ENCODE data around the gene TEX10.
"Not testable (repeated sequence)": the region's sequence is repeated elsewhere in the genome, so short reads cannot be mapped to it uniquely, and the experiment has no call there.

TEX10 gene

DNA sequence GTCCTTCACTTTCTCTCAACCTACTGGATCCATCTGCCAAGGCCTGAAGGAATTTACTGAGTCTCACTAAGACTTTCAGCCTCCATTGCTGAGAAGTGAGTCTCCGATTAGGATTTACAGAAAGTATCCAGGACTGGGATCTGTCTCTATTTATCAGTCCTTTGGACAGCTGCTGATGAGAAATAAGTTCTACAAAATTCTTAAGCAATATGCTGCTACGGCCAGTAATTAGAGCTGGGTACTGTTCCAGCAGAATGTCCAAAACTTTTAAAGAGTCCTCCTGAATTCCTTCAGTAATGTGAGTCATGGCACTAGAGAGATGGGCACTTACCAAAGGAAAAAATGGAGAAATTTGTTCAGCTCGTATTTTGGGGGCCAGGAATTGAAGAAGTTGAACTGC, 5.9 kb downstream of the TEX10 start:
- DNase-seq: no peak

DNA sequence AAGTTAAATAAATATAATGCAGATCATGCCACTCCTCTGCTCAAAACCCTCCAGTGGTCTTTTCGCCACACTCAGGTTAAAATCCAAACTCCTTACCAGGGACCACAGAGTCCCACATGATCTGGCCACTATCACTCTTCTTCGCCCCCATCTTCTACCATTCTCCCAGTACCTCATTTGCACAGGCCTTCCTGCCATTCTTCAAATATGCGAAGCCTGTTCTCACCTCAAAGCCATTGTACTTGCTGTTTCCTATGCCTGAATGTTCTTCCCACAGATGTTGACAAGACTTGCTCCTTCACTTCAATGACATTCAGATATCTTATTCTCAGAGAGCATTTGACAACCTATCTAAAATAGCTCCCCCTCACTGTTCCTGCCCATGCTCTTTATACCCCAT, 10.9 kb downstream of the TEX10 start:
- DNase-seq: no peak

DNA sequence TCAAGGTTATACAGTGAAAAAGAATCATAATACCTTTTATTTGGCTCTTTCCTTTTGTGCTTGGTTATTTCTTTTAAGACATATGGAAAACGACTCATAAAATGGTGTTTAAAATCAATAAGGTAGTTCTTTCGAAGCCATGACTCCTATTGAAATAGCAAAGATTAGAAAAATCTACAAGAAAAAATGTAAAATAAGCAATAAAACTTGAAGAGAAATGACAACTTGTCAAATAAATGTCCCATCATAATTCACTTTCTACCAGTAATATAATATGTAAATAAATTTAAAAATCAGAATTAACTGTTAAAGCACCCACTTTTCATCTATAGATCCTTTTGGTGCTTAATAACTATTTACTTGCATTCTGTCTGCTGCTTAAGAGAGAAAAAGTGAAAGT, 12.5 kb downstream of the TEX10 start:
- DNase-seq: no peak

- DNase-seq: not testable (repeated sequence)
These were observed 14.0 kb downstream of the TEX10 start for GRCh38 chr9:100338736-100339135.

DNA sequence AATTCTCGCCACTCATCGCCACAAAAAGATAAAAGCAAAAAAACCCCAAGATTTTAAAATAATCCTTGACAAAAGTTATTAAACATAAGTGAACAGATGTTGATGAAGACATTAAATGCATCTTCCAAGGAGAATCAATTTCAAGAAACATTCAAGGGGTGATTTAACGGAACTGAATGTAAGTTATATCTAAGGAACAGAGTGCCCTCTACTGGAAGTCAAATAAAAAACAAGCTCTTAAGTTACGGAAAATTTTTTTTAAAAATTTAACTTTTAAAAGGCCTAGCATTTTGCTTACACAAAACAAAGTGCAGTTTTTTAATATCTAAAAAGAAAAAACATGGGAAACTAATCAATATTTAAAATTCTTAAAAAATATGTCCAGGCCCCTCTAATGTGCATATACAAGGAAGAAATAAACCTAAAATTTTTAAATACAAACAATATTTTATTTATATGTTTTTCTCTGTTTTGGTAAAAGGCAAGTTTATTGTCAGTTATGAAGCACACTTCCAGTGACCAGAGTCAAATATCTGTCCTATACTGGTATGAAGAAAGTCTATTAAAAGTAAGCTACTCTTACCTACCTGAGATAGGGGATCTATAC, 28.0 kb downstream of the TEX10 start:
- DNase-seq: no peak

DNA sequence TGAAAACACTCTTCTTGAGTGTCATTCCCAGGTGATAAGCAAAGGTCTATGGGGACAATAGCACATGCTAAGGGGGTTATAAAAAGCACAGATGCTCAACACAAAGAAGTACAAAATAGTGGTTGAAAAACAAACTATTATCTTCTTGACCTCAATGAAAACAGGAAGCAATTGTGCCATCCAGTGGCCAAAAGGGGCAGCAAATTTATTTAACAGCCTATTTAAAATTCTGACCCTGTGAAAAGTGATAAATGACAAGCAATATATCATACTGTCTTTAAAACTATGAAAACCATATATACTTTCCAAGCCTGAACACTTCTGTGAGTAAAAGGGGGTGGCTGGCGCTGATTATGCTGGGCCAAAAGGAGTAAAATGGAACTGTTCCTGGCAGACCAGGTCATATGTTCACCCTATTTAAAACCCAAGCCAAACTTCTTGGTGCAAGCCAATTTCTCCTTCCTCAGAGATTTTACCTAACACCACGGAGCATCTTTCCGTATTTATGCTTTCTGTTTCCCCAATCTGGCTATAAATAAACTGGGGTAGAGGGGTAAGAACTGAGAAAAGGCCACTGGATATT, 29.7 kb downstream of the TEX10 start:
- DNase-seq: no peak

DNA sequence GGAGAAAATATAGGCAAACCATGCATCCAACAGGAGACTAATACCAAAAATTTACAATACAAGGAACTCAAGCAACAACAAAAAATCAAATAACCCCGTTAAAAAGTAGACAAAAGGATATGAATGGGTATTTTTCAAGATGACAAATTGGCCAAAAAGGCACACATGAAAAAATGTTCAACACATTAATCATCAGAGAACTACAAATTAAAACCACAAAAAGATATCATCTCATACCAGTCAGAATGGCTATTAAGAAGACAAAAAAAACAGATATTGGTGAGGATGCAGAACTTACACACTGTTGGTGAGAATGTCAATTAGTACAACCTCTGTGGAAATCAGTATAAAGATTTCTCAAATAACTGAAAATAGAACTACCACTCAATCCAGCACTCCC, 35.0 kb downstream of the TEX10 start:
- DNase-seq: no peak

GRCh38 chr9:100315561-100315960, 37.2 kb downstream of the TEX10 start:
- no peak for DNase-seq

DNA sequence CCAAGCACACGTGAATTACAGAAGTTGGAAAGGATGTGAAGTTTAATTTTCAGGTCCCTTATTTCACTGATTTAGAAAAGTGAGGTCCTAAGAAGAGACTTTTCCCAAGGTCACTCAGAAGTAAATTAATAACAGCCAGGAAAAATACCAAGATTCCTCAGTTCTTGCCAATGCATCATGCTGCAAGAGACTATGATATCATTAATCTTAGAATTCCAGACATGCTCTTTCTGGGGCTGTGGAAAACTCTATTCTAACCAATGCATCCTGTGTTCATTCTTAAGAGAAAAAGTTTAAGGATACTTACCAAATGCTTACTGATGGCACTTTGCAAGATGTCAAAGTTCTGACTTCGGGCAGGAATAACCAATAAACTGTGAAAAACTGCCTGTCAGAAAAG, 42.8 kb downstream of the TEX10 start:
- no peak for DNase-seq

- DNase-seq: no peak
These were observed 43.7 kb downstream of the TEX10 start for GRCh38 chr9:100308965-100309564.

GRCh38 chr9:100307080-100307479, 45.7 kb downstream of the TEX10 start:
- DNase-seq: no peak

- DNase-seq: no peak
These were observed 46.5 kb downstream of the TEX10 start for GRCh38 chr9:100306283-100306682.

GRCh38 chr9:100303747-100304146, 49.0 kb downstream of the TEX10 start:
- DNase-seq: no peak

- no peak for DNase-seq
These were observed 54.4 kb downstream of the TEX10 start for GRCh38 chr9:100298378-100298777.

- DNase-seq: no peak
These were observed 56.3 kb downstream of the TEX10 start for GRCh38 chr9:100296407-100296806.

DNA sequence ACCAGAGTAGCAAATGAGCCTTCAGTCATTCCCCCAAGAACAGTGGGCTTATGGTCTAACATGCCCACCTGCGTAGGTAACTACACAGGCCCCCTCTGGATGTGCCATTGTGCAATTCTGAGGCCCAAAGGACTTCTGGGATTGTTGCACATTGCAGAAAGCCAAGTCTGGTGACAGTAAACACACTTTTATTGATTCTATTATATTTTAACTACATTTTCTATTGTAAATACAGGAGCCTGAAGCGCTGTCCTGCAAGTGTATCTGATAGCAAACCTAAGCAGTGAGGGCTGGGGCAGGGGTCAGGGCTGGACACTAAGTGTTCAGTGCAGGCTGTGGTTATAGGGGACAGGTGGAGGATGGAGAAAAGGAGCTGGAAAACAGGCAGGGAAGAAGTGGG, 57.5 kb downstream of the TEX10 start:
- DNase-seq: no peak

GRCh38 chr9:100294806-100295205, 57.9 kb downstream of the TEX10 start:
- no peak for DNase-seq

GRCh38 chr9:100294341-100294740, 58.4 kb downstream of the TEX10 start:
- no peak for DNase-seq

DNA sequence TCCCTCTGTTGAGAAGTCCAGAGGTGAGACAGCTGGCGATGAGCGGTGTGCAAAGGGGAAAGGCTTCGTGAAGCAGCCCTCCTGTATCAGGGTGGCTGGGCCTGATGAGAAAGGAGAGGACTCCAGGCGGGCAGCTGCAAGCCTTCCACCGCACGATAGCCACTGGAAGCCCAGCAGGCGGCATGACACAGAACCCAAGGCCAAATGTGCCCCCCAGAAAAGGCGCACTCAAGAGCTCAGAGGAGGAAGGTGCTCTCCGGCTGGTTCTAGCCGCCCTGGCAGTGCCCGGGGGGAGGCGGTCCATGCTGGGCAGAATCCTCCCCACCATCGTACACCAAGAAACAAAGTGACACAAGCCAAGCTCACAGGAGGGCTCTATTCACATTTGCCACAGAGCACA, 60.3 kb downstream of the TEX10 start:
- DNase-seq: no peak

DNA sequence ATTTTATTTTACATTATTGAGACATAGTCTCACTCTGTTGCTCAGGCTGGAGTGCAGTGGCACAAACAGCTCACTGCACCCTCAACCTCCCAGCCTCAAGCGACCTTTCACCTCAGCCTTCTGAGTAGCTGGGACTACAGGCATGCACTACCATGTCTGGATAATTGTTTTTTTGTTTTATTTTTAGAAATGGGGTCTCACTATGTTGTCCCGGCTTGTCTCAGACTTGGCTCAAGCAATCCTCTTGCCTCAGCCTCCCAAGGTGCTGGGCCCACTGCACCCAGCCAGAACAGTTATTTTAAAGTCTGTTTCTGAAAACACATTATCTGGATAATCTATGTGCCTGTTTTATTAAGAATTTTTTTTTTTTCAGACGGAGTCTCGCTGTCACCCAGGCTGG, 62.0 kb downstream of the TEX10 start:
- DNase-seq: no peak

- DNase-seq: no peak
These were observed 65.6 kb downstream of the TEX10 start for GRCh38 chr9:100287186-100287585.

DNA sequence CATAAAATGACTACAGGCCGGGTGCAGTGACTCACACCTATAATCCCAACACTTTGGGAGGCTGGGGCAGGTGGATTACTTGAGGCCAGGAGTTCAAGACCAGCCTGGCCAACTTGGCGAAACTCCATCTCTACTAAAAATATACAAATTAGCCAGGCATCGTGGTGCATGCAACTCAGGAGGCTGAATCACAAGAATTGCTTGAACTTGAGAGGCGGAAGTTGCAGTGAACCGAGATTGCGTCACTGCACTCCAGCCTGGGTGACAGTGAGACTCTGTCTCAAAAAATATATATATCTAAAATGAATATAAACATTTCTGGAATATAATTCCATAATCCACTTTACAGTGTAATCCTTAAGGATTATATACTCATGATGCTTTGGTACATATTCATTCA, 66.5 kb downstream of the TEX10 start:
- DNase-seq: no peak

DNA sequence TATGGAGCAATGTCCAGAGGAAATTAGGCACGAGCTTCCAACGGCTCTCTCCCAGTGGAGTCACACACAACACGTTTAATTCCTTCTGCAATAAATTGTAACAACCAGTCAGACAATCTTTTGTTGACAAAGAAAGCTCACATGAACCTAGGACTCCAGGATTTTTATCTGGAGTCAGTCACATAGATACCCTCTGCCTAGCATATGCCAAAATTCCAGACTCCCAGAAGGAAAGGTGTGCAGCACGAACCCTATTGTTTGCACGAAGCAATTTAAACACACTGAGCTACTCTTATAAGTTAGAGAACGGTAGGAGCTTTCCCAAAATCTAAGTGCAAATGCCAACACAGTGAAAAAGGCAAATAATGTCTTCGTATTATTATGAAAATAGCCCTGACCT, 67.1 kb downstream of the TEX10 start:
- no peak for DNase-seq

- DNase-seq: no peak
These were observed 67.7 kb downstream of the TEX10 start for GRCh38 chr9:100285080-100285479.

GRCh38 chr9:100284247-100284646, 68.5 kb downstream of the TEX10 start:
- no peak for DNase-seq
